B cell (primary cell): Measurements from ENCODE around the gene NTNG1. TPM values are rescaled to one million over a fixed set of nuclear protein-coding genes. Genes with fewer than 3 reads are reported as not detected.

Experiments used
- ATAC-seq: fragments of 200-7000 bp; cut with Tn5 transposase; one replicate; pipeline ENCODE4 v1.10.0; 2021; ENCODE audit warnings: low read depth, mild to moderate bottlenecking, moderate number of reproducible peaks, moderate library complexity
- CTCF ChIA-PET: fragments of 350-600 bp; sonication (Branson Sonifier 250); formaldehyde crosslinking; loops from one replicate; lab custom pipeline; 2021; ENCODE audit warnings: antibody characterized with exemption, inconsistent platforms; lab: Charles Lee
- POLR2A ChIA-PET: fragments of 350-600 bp; sonication (Branson Sonifier 250); formaldehyde crosslinking; loops from one replicate; lab custom pipeline; 2021; ENCODE audit warnings: antibody characterized with exemption; lab: Charles Lee
- DNase-seq: peaks from one replicate; pipeline ENCODE4 v3.0.0; 2013
- H2AFZ ChIP-seq: 2 replicates; pipeline ENCODE4 v1.6.1; 2012; ENCODE audit warnings: mild to moderate bottlenecking, low read depth, low read length; ENCODE audit not compliant: insufficient read depth, poor library complexity, severe bottlenecking
- H3K27ac ChIP-seq, 2 donors: 1 replicate in 1 of 2; 2 replicates in 1 of 2; pipeline ENCODE4 v1.5.1; 2012 to 2013; ENCODE audit warnings: low read length in 2 of 2, mild to moderate bottlenecking in 2 of 2, moderate library complexity in 1 of 2
- H3K27me3 ChIP-seq, 4 experiments: fragments of 200-600 bp in 1 of 4; sonication (generic) in 1 of 4; replicated peaks in 1 of 4; 1 replicate in 2 of 4; 2 replicates in 2 of 4; pipeline versions ENCODE4 v1.6.1 to v1.7.0; 2013 to 2016; ENCODE audit warnings: low read length in 3 of 4, mild to moderate bottlenecking in 2 of 4, mixed read lengths in 1 of 4, moderate library complexity in 1 of 4; ENCODE audit not compliant: insufficient read depth in 4 of 4, control insufficient read depth in 3 of 4; ENCODE audit errors: control extremely low read depth in 1 of 4
- H3K36me3 ChIP-seq, 2 experiments: replicated peaks in 1 of 2; 1 replicate in 1 of 2; 2 replicates in 1 of 2; pipeline versions ENCODE4 v1.6.1 to v1.7.1; 2013; ENCODE audit warnings: low read length in 1 of 2; ENCODE audit not compliant: insufficient read depth in 2 of 2, control insufficient read depth in 1 of 2; ENCODE audit errors: control extremely low read depth in 1 of 2, extremely low read depth in 1 of 2
- H3K4me1 ChIP-seq, 2 donors: fragments of 200-600 bp in 1 of 2; sonication (generic) in 1 of 2; 1 replicate in 1 of 2; 2 replicates in 1 of 2; pipeline versions ENCODE4 v1.5.1 to v1.6.1; 2013 to 2017; ENCODE audit warnings: low read length in 2 of 2; ENCODE audit not compliant: control insufficient read depth in 2 of 2, insufficient read depth in 2 of 2
- H3K4me2 ChIP-seq: replicated peaks from 2 replicates; pipeline ENCODE3; 2012; ENCODE audit warnings: mild to moderate bottlenecking, low read depth, low read length; ENCODE audit not compliant: poor library complexity, severe bottlenecking
- H3K4me3 ChIP-seq, 5 experiments: fragments of 200-600 bp in 1 of 5; sonication (generic) in 1 of 5; 1 replicate in 3 of 5; 2 replicates in 2 of 5; pipeline versions ENCODE4 v1.5.1 to v1.7.0; 2011 to 2016; ENCODE audit warnings: low read length in 4 of 5, mild to moderate bottlenecking in 4 of 5, low read depth in 2 of 5, control low read depth in 1 of 5, moderate library complexity in 1 of 5; ENCODE audit not compliant: insufficient read depth in 1 of 5; ENCODE audit errors: control extremely low read depth in 1 of 5, extremely low read depth in 1 of 5
- H3K79me2 ChIP-seq: fragments of 200-600 bp; sonication (generic); one replicate; pipeline ENCODE4 v1.6.0; 2016; ENCODE audit warnings: low read length; ENCODE audit not compliant: control insufficient read depth, insufficient read depth
- H3K9ac ChIP-seq: fragments of 200-600 bp; sonication (generic); 2 replicates; pipeline ENCODE4 v1.6.1; 2017; ENCODE audit warnings: mild to moderate bottlenecking, low read length, moderate library complexity
- H3K9me3 ChIP-seq, 3 donors: one replicate each; pipeline versions ENCODE4 v1.6.1 to v1.7.1; 2013; ENCODE audit warnings: low read length in 2 of 3; ENCODE audit not compliant: control insufficient read depth in 2 of 3, insufficient read depth in 1 of 3; ENCODE audit errors: control extremely low read depth in 1 of 3
- H4K20me1 ChIP-seq: 2 replicates; pipeline ENCODE4 v1.6.0; 2012; ENCODE audit warnings: mild to moderate bottlenecking, low read length; ENCODE audit not compliant: insufficient read depth, control insufficient read depth, poor library complexity, severe bottlenecking
- H3K27ac Mint-ChIP-seq: one replicate; pipeline ENCODE4 v1.8.0; 2021; ENCODE audit warnings: mixed read lengths
- H3K27me3 Mint-ChIP-seq: one replicate; pipeline ENCODE4 v1.8.0; 2021; ENCODE audit warnings: mixed read lengths
- H3K4me1 Mint-ChIP-seq: one replicate; pipeline ENCODE4 v1.8.0; 2021; ENCODE audit warnings: mixed read lengths
- H3K4me3 Mint-ChIP-seq: one replicate; pipeline ENCODE4 v1.8.0; 2021; ENCODE audit warnings: mixed read lengths
- H3K9me3 Mint-ChIP-seq: one replicate; pipeline ENCODE4 v1.8.0; 2022; ENCODE audit warnings: mixed read lengths; ENCODE audit not compliant: insufficient read depth
- CTCF ChIP-seq: fragments of 200-600 bp; IDR thresholded peaks from one replicate; pipeline ENCODE4 v1.8.0; 2022; ENCODE audit warnings: antibody characterized with exemption, mild to moderate bottlenecking
- EZH2 ChIP-seq: IDR thresholded peaks from 2 replicates; pipeline ENCODE4 v1.6.1; 2012; ENCODE audit warnings: borderline replicate concordance, low read depth, mild to moderate bottlenecking, moderate library complexity, low read length; ENCODE audit not compliant: insufficient read depth, poor library complexity, severe bottlenecking
- WGBS: methylation state at CpG from one replicate; pipeline ENCODE4 v1.1.5; 2013; ENCODE audit warnings: missing lambda C conversion rate; ENCODE audit not compliant: insufficient coverage; 5-methylcytosine and 5-hydroxymethylcytosine counted together
- intact Hi-C: fragments of 100-400 bp; cut with micrococcal nuclease; formaldehyde crosslinking; loops from one replicate; pipeline ENCODE4 v1.10.0; 2022
- polyA plus RNA-seq: library from polyadenylated mRNA; depleted of rRNA; stranded (reverse); fragments of >200 nt; gene quantifications from 2 replicates; pipeline ENCODE4 v1.2.3, GENCODE V29; 2012
- total RNA-seq, 2 donors: library from RNA; stranded (reverse); fragments of 120-200 nt in 1 of 2; gene quantifications; 1 replicate in 1 of 2; 2 replicates in 1 of 2; pipeline versions ENCODE4 v1.2.3 to v1.2.4, GENCODE V29; 2013 to 2022

Gene NTNG1
- total and polyA plus RNA-seq, 2 donors (not counting 1 experiment from before 2014, with no cell fraction given) = 2.8 to 3.7 TPM

GRCh38 chr1:107327446-107327845 lies 186.6 kb downstream of the NTNG1 start:
- Histone ChIP-seq H3K36me3 (no peaks in the 10 kb centered on the region), H3K4me3 (no peak overlapping the region), H2AFZ (no peak overlapping the region), H3K9me3 (no peaks in the 10 kb centered on the region), H3K27me3 (no peaks in the 10 kb centered on the region), H3K79me2 (no peaks in the 10 kb centered on the region), H4K20me1 (no peaks in the 10 kb centered on the region), H3K27ac (no peak overlapping the region), H3K4me2 (no peak overlapping the region), H3K9ac (no peak overlapping the region), H3K4me1 (peaks cover 4 to 6% of the 10 kb centered on the region in 2 donors)
- DNase-seq (no peak), ATAC-seq (no peak)
- Mint-ChIP-seq H3K4me1 (peaks cover 17% of the 10 kb centered on the region), H3K9me3 (no peaks in the 10 kb centered on the region), H3K4me3 (no peak overlapping the region), H3K27me3 (peaks cover 2% of the 10 kb centered on the region), H3K27ac (no peak overlapping the region)
- TF ChIP-seq EZH2 (no peak), CTCF (no peak)
- ChIA-PET CTCF (no interaction called here), POLR2A (no interaction called here)
- intact Hi-C loops = no loop called here
- WGBS = no CpG with 5 or more reads among the region's 1 CpG

- Mint-ChIP-seq H3K4me3 (no peak overlapping the region), H3K9me3 (no peaks in the 10 kb centered on the region), H3K27me3 (peaks cover 2% of the 10 kb centered on the region), H3K27ac (no peak overlapping the region), H3K4me1 (peaks cover 14% of the 10 kb centered on the region)
- WGBS = no CpG with 5 or more reads among the region's 5 CpGs
- no peak overlapping the region for H3K9ac ChIP-seq
- no peaks in the 10 kb centered on the region for H3K9me3 ChIP-seq
- no peak for DNase-seq
- H4K20me1 ChIP-seq = no peaks in the 10 kb centered on the region
- ChIA-PET POLR2A (no interaction called here), CTCF (no interaction called here)
- H3K27ac ChIP-seq = no peak overlapping the region
- no peaks in the 10 kb centered on the region for H3K27me3 ChIP-seq
- TF ChIP-seq EZH2 (no peak), CTCF (no peak)
- H3K4me2 ChIP-seq = no peak overlapping the region
- intact Hi-C loops = no loop called here
- H3K36me3 ChIP-seq = no peaks in the 10 kb centered on the region
- ATAC-seq = no peak
- no peak overlapping the region for H2AFZ ChIP-seq
- no peak overlapping the region for H3K4me3 ChIP-seq
- peaks cover 4 to 6% of the 10 kb centered on the region in 2 donors for H3K4me1 ChIP-seq
- no peaks in the 10 kb centered on the region for H3K79me2 ChIP-seq
These were observed 187.2 kb downstream of the NTNG1 start for GRCh38 chr1:107328087-107328486.
